Liver (tissue), 3 donors: ENCODE data around the gene FES.

Experiments used
- ATF3 ChIP-seq: IDR thresholded peaks from 2 replicates; pipeline ENCODE4 v1.6.1; 2016; ENCODE audit warnings: antibody characterized with exemption
- CTCF ChIP-seq: fragments of 150-350 bp; IDR thresholded peaks from 2 replicates; pipeline ENCODE4 v1.5.1; 2017; ENCODE audit warnings: improper control_type of control experiment, low read depth, low read length; ENCODE audit not compliant: missing input control
- EGR1 ChIP-seq, 2 donors: IDR thresholded peaks; 2 replicates each; pipeline ENCODE4 v1.6.1; 2016 to 2018; ENCODE audit warnings: antibody characterized with exemption in 2 of 2, low read depth in 2 of 2
- FOXA1 ChIP-seq: IDR thresholded peaks from 2 replicates; pipeline ENCODE4 v1.6.1; 2016; ENCODE audit warnings: antibody characterized with exemption
- GABPA ChIP-seq, 2 donors: IDR thresholded peaks in 1 of 2; conservative IDR thresholded peaks in 1 of 2; 2 replicates each; pipeline ENCODE4 v1.6.1; 2016; ENCODE audit warnings: antibody characterized with exemption in 2 of 2, mild to moderate bottlenecking in 1 of 2, moderate library complexity in 1 of 2
- NR2F2 ChIP-seq: IDR thresholded peaks from 2 replicates; pipeline ENCODE4 v1.6.1; 2016; ENCODE audit warnings: antibody characterized with exemption
- REST ChIP-seq: IDR thresholded peaks from 2 replicates; pipeline ENCODE4 v1.6.1; 2016; ENCODE audit warnings: antibody characterized with exemption, mild to moderate bottlenecking
- SP1 ChIP-seq: IDR thresholded peaks from 2 replicates; pipeline ENCODE4 v1.6.1; 2018; ENCODE audit warnings: antibody characterized with exemption, mild to moderate bottlenecking
- TAF1 ChIP-seq: conservative IDR thresholded peaks from 2 replicates; pipeline ENCODE4 v1.6.1; 2016; ENCODE audit warnings: antibody characterized with exemption, mild to moderate bottlenecking
- YY1 ChIP-seq: IDR thresholded peaks from 2 replicates; pipeline ENCODE4 v1.6.1; 2016; ENCODE audit warnings: antibody characterized with exemption, mild to moderate bottlenecking
- ZBTB33 ChIP-seq: IDR thresholded peaks from 2 replicates; pipeline ENCODE4 v1.6.1; 2016; ENCODE audit warnings: antibody characterized with exemption
- donor health status: healthy.
- donor health status: healthy.

- TF ChIP-seq ATF3 (no peak), ZBTB33 (no peak), CTCF (no peak), YY1 (no peak), GABPA (IDR thresholded peaks at IDR 0.05 in 1 of 2, conservative IDR thresholded peaks at IDR 0.05 in 1 of 2) (no peak), TAF1 (no peak), FOXA1 (no peak), NR2F2 (no peak), EGR1 (IDR thresholded peaks at IDR 0.05; ENCODE audit: low read depth in 2 of 2) (no peak), REST (no peak), SP1 (no peak)
Observed at GRCh38 chr15:90893175-90894090, 9.1 kb downstream of the FES start.
